Epithelial cell of proximal tubule (primary cell): ENCODE results near the gene TTC16. TPM values are rescaled to one million over a fixed set of nuclear protein-coding genes. Genes with fewer than 3 reads are reported as not detected.

Source experiments
- DNase-seq: peaks from one replicate; pipeline ENCODE4 v3.0.0-alpha.2; 2011; ENCODE audit warnings: low read depth
- H3K4me3 ChIP-seq: 2 replicates; pipeline ENCODE4 v1.5.1; 2011; ENCODE audit warnings: low read depth, mild to moderate bottlenecking, low read length
- CTCF ChIP-seq: conservative IDR thresholded peaks from 2 replicates; pipeline ENCODE4 v1.5.1; 2012; ENCODE audit warnings: low read depth, mild to moderate bottlenecking, low read length
- total RNA-seq: library from RNA; depleted of rRNA; stranded (reverse); fragments of >200 nt; gene quantifications from 2 replicates; pipeline ENCODE4 v1.2.3, GENCODE V29; 2015

Gene TTC16
- total RNA-seq, 1 donor from 2014 or later: not detected

- H3K4me3 ChIP-seq: no peak overlapping the region
- TF ChIP-seq CTCF: no peak
- DNase-seq: no peak
These were observed 16.6 kb downstream of the TTC16 start for GRCh38 chr9:127732444-127732843.

- H3K4me3 ChIP-seq: no peak overlapping the region
- TF ChIP-seq CTCF: no peak
- DNase-seq: no peak
These were observed 17.7 kb downstream of the TTC16 start for GRCh38 chr9:127733614-127734013.

GRCh38 chr9:127734247-127734746 lies 18.4 kb downstream of the TTC16 start:
- peak overlapping the region; percentile 70 for H3K4me3 ChIP-seq
- DNase-seq: no peak
- TF ChIP-seq CTCF: no peak

- H3K4me3 ChIP-seq: peak within 1 kb of the TSS; percentile 70
- peak; percentile 46 for DNase-seq
- peak; percentile 93 for TF ChIP-seq CTCF
These were observed 19.1 kb downstream of the TTC16 start, which contains the start of gene TOR2A for GRCh38 chr9:127734747-127735529. TOR2A (minus strand) TSS chr9:127735294; CDS start chr9:127735270, 24 bp downstream.

GRCh38 chr9:127735530-127736185 lies 19.8 kb downstream of the TTC16 start:
- H3K4me3 ChIP-seq: no peak overlapping the region
- DNase-seq: no peak
- no peak for TF ChIP-seq CTCF

GRCh38 chr9:127738666-127739065 lies 22.8 kb downstream of the TTC16 start:
- DNase-seq: no peak
- TF ChIP-seq CTCF: no peak
- no peak overlapping the region for H3K4me3 ChIP-seq
